Esophagus squamous epithelium (tissue), 5 donors: Measurements from ENCODE around the gene NMRK1. TPM values are rescaled to one million over a fixed set of nuclear protein-coding genes. Genes with fewer than 3 reads are reported as not detected.

Experiments used
- DNase-seq: peaks from one replicate; lab custom pipeline; 2025; lab: John Stamatoyannopoulos, UW
- H3K27ac ChIP-seq, 4 donors: fragments of 200-600 bp; sonication (generic); one replicate each; pipeline ENCODE4 v1.5.1; 2016 to 2019; ENCODE audit warnings: mild to moderate bottlenecking in 1 of 4
- H3K27me3 ChIP-seq, 4 donors: fragments of 200-600 bp; sonication (generic); 1 replicate in 3 of 4; 2 replicates in 1 of 4; pipeline versions ENCODE4 v1.5.1 to v1.6.0; 2017 to 2021; ENCODE audit warnings: antibody characterized with exemption in 1 of 4
- H3K36me3 ChIP-seq, 3 donors: fragments of 200-600 bp; sonication (generic); one replicate each; pipeline ENCODE4 v1.5.1; 2016 to 2019
- H3K4me1 ChIP-seq, 3 donors: fragments of 200-600 bp; sonication (generic); one replicate each; pipeline ENCODE4 v1.5.1; 2017 to 2019
- H3K4me3 ChIP-seq, 4 donors: fragments of 200-600 bp; sonication (generic); 1 replicate in 3 of 4; 2 replicates in 1 of 4; pipeline ENCODE4 v1.5.1; 2016 to 2019; ENCODE audit warnings: mild to moderate bottlenecking in 2 of 4, moderate library complexity in 1 of 4
- H3K9me3 ChIP-seq, 3 donors: fragments of 200-600 bp; sonication (generic); one replicate each; pipeline ENCODE4 v1.5.1; 2016 to 2019
- POLR2A ChIP-seq, 4 donors: fragments of 450-650 bp; IDR thresholded peaks; one replicate each; pipeline ENCODE4 v1.6.1; 2017; ENCODE audit warnings: antibody characterized with exemption in 4 of 4, mild to moderate bottlenecking in 4 of 4, moderate library complexity in 3 of 4
- WGBS, 2 donors: methylation state at CpG; one replicate each; pipeline ENCODE4 v1.1.5; 2018; 5-methylcytosine and 5-hydroxymethylcytosine counted together
- intact Hi-C: fragments of 100-400 bp; cut with DNase I; formaldehyde crosslinking; loops from one replicate; pipeline ENCODE4 v1.15.0; 2022
- total RNA-seq, 4 donors: library from RNA; depleted of rRNA; stranded (reverse); fragments of >200 nt; gene quantifications; one replicate each; pipeline ENCODE4 v1.1.0, GENCODE V29; 2016
- TF ChIP-seq, protein P1 (sequence below), 6 experiments: fragments of 450-650 bp in 4 of 6; fragments of 200-600 bp in 2 of 6; sonication (generic) in 2 of 6; IDR thresholded peaks; one replicate each; pipeline ENCODE4 v1.5.1; 2016 to 2019; ENCODE audit warnings: antibody characterized with exemption in 6 of 6, mild to moderate bottlenecking in 4 of 6, moderate library complexity in 4 of 6
- donor health status: DM: yes; HTN: yes; CAD: no.

Gene NMRK1
- total RNA-seq, 4 donors from 2014 or later = 23.1 to 36.4 (median 29.5) TPM

DNA sequence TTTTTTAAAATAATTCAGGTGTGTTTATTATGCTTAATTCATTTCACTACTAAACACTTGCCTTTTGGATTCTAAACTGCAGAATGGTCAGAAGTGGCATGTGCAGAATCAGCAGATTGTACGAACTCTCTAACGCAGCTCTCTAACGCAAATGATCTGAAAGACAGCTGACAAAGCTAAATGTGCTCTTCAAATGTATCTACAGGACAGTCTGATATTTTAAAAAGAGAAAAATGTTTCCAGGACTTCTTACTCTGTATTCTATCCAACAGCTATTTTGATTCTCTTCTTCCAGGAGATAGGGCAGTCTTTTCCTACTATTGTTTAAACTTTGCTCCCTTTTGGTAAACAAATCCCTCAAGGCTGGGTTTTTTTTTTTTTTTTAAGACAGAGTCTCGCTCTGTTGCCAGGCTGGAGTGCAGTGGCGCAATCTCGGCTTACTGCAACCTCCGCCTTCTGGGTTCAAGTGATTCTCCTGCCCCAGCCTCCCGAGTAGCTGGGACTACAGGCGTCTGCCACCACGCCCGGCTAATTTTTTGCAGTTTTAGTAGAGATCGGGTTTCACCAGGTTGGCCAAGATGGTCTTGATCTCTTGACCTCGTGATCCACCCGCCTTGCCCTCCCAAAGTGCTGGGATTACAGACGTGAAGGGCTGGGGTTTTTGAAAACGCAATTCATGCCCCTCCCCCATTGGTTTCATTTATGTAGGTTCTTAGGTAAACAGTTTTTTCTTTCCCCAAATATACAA, 1.2 kb downstream of the NMRK1 start:
- intact Hi-C loops = no loop called here
- Histone ChIP-seq H3K4me1 (peaks cover 26 to 74% (median 42%) of the 10 kb centered on the region in 3 donors), H3K4me3 (peak overlapping the region; percentile 75 to 96 (median 94)), H3K27me3 (no peaks in the 10 kb centered on the region), H3K9me3 (no peaks in the 10 kb centered on the region), H3K36me3 (peaks cover 0 to 10% (median 0%) of the 10 kb centered on the region in 3 donors), H3K27ac (peak overlapping the region; percentile 95 to 100 (median 100))
- DNase-seq = no peak
- no peak for TF ChIP-seq POLR2A (IDR thresholded peaks at IDR 0.05)
- TF ChIP-seq, protein P1, sequence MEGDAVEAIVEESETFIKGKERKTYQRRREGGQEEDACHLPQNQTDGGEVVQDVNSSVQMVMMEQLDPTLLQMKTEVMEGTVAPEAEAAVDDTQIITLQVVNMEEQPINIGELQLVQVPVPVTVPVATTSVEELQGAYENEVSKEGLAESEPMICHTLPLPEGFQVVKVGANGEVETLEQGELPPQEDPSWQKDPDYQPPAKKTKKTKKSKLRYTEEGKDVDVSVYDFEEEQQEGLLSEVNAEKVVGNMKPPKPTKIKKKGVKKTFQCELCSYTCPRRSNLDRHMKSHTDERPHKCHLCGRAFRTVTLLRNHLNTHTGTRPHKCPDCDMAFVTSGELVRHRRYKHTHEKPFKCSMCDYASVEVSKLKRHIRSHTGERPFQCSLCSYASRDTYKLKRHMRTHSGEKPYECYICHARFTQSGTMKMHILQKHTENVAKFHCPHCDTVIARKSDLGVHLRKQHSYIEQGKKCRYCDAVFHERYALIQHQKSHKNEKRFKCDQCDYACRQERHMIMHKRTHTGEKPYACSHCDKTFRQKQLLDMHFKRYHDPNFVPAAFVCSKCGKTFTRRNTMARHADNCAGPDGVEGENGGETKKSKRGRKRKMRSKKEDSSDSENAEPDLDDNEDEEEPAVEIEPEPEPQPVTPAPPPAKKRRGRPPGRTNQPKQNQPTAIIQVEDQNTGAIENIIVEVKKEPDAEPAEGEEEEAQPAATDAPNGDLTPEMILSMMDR (IDR thresholded peaks at IDR 0.05) = no peak
- WGBS, 2 donors = 9 to 15% methylated on average over 15 to 16 of the region's 16 CpGs

GRCh38 chr9:75085640-75086039, 2.3 kb downstream of the NMRK1 start:
- DNase-seq = no peak
- no peak for TF ChIP-seq POLR2A (IDR thresholded peaks at IDR 0.05)
- TF ChIP-seq, protein P1 (IDR thresholded peaks at IDR 0.05) = no peak
- peaks cover 25 to 64% (median 31%) of the 10 kb centered on the region in 3 donors for H3K4me1 ChIP-seq
- H3K27ac ChIP-seq = peak overlapping the region; percentile 95 to 100 (median 100)
- no peaks in the 10 kb centered on the region for H3K27me3 ChIP-seq
- 33 to 42% methylated on average over 1 of the region's 1 CpG for WGBS, 2 donors
- peaks cover 0 to 21% (median 0%) of the 10 kb centered on the region in 3 donors for H3K36me3 ChIP-seq
- H3K9me3 ChIP-seq = no peaks in the 10 kb centered on the region
- intact Hi-C loops = no loop called here
- peak overlapping the region in 3 of 4 donors; percentile 75 to 96 (median 94) for H3K4me3 ChIP-seq

GRCh38 chr9:75084081-75084672, 3.8 kb downstream of the NMRK1 start:
- 42 to 56% methylated on average over 2 to 3 of the region's 5 CpGs for WGBS, 2 donors
- TF ChIP-seq POLR2A (IDR thresholded peaks at IDR 0.05) = no peak
- TF ChIP-seq, protein P1 (IDR thresholded peaks at IDR 0.05) = no peak
- intact Hi-C loops = no loop called here
- Histone ChIP-seq H3K27me3 (no peaks in the 10 kb centered on the region), H3K4me3 (no peak overlapping the region), H3K4me1 (peaks cover 20 to 49% (median 26%) of the 10 kb centered on the region in 3 donors), H3K27ac (peak overlapping the region; percentile 74 to 100 (median 88)), H3K36me3 (peaks cover 0 to 30% (median 4%) of the 10 kb centered on the region in 3 donors), H3K9me3 (no peaks in the 10 kb centered on the region)
- DNase-seq = no peak

- no peak for DNase-seq
- H3K36me3 ChIP-seq = peaks cover 0 to 30% (median 4%) of the 10 kb centered on the region in 3 donors
- peaks cover 20 to 49% (median 26%) of the 10 kb centered on the region in 3 donors for H3K4me1 ChIP-seq
- H3K4me3 ChIP-seq = no peak overlapping the region
- peak overlapping the region; percentile 74 to 100 (median 88) for H3K27ac ChIP-seq
- WGBS, 2 donors = 32 to 43% methylated on average over 9 to 10 of the region's 12 CpGs
- no peaks in the 10 kb centered on the region for H3K27me3 ChIP-seq
- intact Hi-C loops = no loop called here
- TF ChIP-seq, protein P1 (IDR thresholded peaks at IDR 0.05) = peak in 3 of 6 experiments; percentile 14 to 55 (median 37)
- peak in 2 of 4 donors; percentile 25 to 29 for TF ChIP-seq POLR2A (IDR thresholded peaks at IDR 0.05)
- H3K9me3 ChIP-seq = no peaks in the 10 kb centered on the region
Measured at GRCh38 chr9:75083188-75083970, 4.6 kb downstream of the NMRK1 start.
